MCF 10A (cell line): ENCODE results near the gene CPLANE2. TPM values are rescaled to one million over a fixed set of nuclear protein-coding genes. Genes with fewer than 3 reads are reported as not detected.

Experiments used
- BruUV-seq: library from RNA; stranded (reverse); fragments of 400-500 nt; replicated peaks from 2 replicates; lab custom pipeline; 2021; lab: Mats Ljungman, UMichigan
- CTCF ChIA-PET: fragments of 300-600 bp; sonication (Branson Sonifier 250); formaldehyde crosslinking; extraction: SDS; loops from one replicate; lab custom pipeline; 2021; ENCODE audit warnings: antibody characterized with exemption, inconsistent platforms; lab: Yijun Ruan, JAX
- POLR2A ChIA-PET: fragments of 300-600, 350-650 bp; sonication (Branson Sonifier 250); formaldehyde crosslinking; extraction: SDS; loops from one replicate; lab custom pipeline; 2020; ENCODE audit warnings: antibody characterized with exemption, inconsistent platforms; lab: Yijun Ruan, JAX
- DNase-seq: peaks from one replicate; pipeline ENCODE4 v3.0.0-alpha.2; 2018; ENCODE audit not compliant: unreplicated experiment
- H3K27ac Mint-ChIP-seq: one replicate; pipeline ENCODE4 v1.8.0; 2022; ENCODE audit warnings: mild to moderate bottlenecking, low read depth, mixed read lengths; ENCODE audit not compliant: unreplicated experiment
- H3K27me3 Mint-ChIP-seq: one replicate; pipeline ENCODE4 v1.8.0; 2022; ENCODE audit warnings: mixed read lengths; ENCODE audit not compliant: insufficient read depth, unreplicated experiment
- H3K36me3 Mint-ChIP-seq: one replicate; pipeline ENCODE4 v1.8.0; 2022; ENCODE audit warnings: mild to moderate bottlenecking, moderate library complexity, mixed read lengths; ENCODE audit not compliant: insufficient read depth, unreplicated experiment
- H3K4me1 Mint-ChIP-seq: one replicate; pipeline ENCODE4 v1.8.0; 2022; ENCODE audit warnings: mixed read lengths; ENCODE audit not compliant: insufficient read depth, unreplicated experiment
- H3K4me3 Mint-ChIP-seq: one replicate; pipeline ENCODE4 v1.8.0; 2022; ENCODE audit warnings: mild to moderate bottlenecking, moderate library complexity, mixed read lengths; ENCODE audit not compliant: unreplicated experiment
- H3K9me3 Mint-ChIP-seq: one replicate; pipeline ENCODE4 v1.8.0; 2022; ENCODE audit warnings: mixed read lengths; ENCODE audit not compliant: unreplicated experiment
- CTCF ChIP-seq: fragments of 200-600 bp; IDR thresholded peaks from one replicate; pipeline ENCODE4 v1.8.0; 2022; ENCODE audit warnings: antibody characterized with exemption, mild to moderate bottlenecking; ENCODE audit not compliant: unreplicated experiment
- intact Hi-C: fragments of 100-400 bp; cut with micrococcal nuclease; formaldehyde crosslinking; loops from 2 replicates; pipeline ENCODE4 v1.14.1; 2022
- total RNA-seq: library from RNA; stranded (reverse); gene quantifications from 2 replicates; pipeline ENCODE4 v1.2.3, GENCODE V29; 2022

The CPLANE2 gene
- total RNA-seq, 1 experiment from 2014 or later: 8.3 TPM

- H3K27me3 Mint-ChIP-seq: no peaks in the 10 kb centered on the region
- peak; percentile 11 for TF ChIP-seq CTCF
- intact Hi-C loops: no loop called here
- ChIA-PET CTCF (interaction anchor here (0.6 to 4.6 kb wide), 7 partner anchors 9 to 713 kb away, joined by 3 to 25 read pairs (median 9); no protein-coding TSS in a partner anchor), POLR2A (interaction anchor here (0.7 to 3.2 kb wide), 14 partner anchors 10 to 389 kb away, joined by 3 to 16 read pairs (median 4); partner anchors contain the start of genes EPHA2 and FBXO42)
- no peaks in the 10 kb centered on the region for H3K9me3 Mint-ChIP-seq
- DNase-seq: peak; percentile 66
- H3K4me3 Mint-ChIP-seq: peak overlapping the region; percentile 82
- H3K36me3 Mint-ChIP-seq: no peaks in the 10 kb centered on the region
- H3K27ac Mint-ChIP-seq: peak overlapping the region; percentile 87
- H3K4me1 Mint-ChIP-seq: peaks cover 11% of the 10 kb centered on the region
- BruUV-seq: no TSS peak
These were observed 956 bp downstream of the CPLANE2 start for GRCh38 chr1:16235944-16236510.

DNA sequence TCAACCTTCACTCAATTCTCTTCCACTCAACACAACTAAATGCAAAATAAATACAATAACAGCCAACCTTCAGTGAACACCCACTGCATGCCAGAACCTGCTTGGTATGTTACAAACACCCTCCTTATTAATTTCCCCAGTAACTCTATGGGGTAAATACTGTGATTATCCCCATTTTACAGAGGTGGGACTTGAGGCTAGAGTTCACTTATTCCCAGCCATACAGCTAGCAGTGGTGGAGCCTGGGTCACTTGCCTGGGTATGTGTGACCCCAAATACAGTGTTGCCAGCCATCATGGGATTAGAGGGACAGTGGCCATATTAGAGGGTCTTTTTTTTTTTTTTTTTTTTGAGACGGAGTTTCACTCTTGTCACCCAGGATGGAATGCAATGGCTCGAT, 1.6 kb downstream of the CPLANE2 start:
- DNase-seq: no peak
- H3K4me3 Mint-ChIP-seq: no peak overlapping the region
- ChIA-PET CTCF (interaction anchor here (0.5 to 4.6 kb wide), 7 partner anchors 9 to 713 kb away, joined by 3 to 25 read pairs (median 9); no protein-coding TSS in a partner anchor), POLR2A (interaction anchor here (0.8 to 3.2 kb wide), 11 partner anchors 9 to 158 kb away, joined by 3 to 16 read pairs (median 3); partner anchors contain the start of genes EPHA2 and FBXO42)
- intact Hi-C loops: no loop called here
- H3K36me3 Mint-ChIP-seq: peaks cover 6% of the 10 kb centered on the region
- H3K9me3 Mint-ChIP-seq: no peaks in the 10 kb centered on the region
- TF ChIP-seq CTCF: no peak
- H3K27ac Mint-ChIP-seq: no peak overlapping the region
- peaks cover 11% of the 10 kb centered on the region for H3K4me1 Mint-ChIP-seq
- no TSS peak for BruUV-seq
- no peaks in the 10 kb centered on the region for H3K27me3 Mint-ChIP-seq

DNA sequence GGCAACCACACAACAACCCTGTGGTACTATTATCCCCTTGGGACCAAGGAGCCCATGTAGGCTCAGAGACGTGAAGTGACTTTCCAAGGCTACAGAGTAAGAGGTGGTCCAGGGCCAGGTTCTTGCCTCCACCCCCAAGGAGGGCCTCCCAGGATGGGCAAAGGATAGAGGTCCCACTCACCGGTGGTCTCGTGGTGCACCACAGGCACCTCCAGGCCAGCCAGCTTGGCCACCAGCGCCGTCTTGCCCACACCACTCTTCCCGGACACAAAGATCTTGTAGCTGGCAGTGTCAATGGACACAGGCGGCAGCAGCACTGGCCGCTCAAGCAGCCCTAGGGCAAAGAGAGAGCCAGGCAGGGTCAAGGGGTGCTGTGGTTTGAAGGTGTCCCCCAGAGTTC, 3.6 kb downstream of the CPLANE2 start:
- POLR2A ChIA-PET: interaction anchor here (1.4 kb wide), 1 partner anchor 10 kb away, joined by 4 read pairs; no protein-coding TSS in a partner anchor
- H3K27me3 Mint-ChIP-seq: no peaks in the 10 kb centered on the region
- no TSS peak for BruUV-seq
- no peak overlapping the region for H3K4me3 Mint-ChIP-seq
- CTCF ChIA-PET: interaction anchor here (0.6 to 4.6 kb wide), 3 partner anchors 11 to 226 kb away, joined by 3 to 18 read pairs (median 5); no protein-coding TSS in a partner anchor
- DNase-seq: no peak
- peaks cover 6% of the 10 kb centered on the region for H3K36me3 Mint-ChIP-seq
- no peak overlapping the region for H3K27ac Mint-ChIP-seq
- intact Hi-C loops: no loop called here
- TF ChIP-seq CTCF: no peak
- no peaks in the 10 kb centered on the region for H3K9me3 Mint-ChIP-seq
- H3K4me1 Mint-ChIP-seq: peaks cover 11% of the 10 kb centered on the region

DNA sequence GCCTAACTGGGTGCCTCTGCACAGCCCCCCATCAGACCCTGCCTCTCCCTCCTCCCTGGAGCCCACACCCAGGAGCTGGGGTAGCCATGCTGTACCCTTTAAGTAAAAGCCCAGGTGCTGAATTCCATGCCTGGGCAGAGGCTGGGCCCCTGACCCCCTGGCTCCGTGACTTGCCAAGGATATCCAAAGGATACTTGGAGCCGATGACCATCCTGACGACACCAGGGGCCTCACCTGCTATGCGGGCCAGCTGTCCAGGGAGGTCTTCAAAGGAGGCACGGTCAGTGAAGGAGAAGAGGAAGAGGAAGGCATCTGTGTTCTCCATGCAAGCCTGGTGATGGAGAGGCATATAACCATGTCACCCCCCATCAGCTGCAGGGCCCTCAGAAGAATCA, 4.7 kb downstream of the CPLANE2 start:
- Mint-ChIP-seq H3K36me3 (peaks cover 6% of the 10 kb centered on the region), H3K4me1 (peaks cover 9% of the 10 kb centered on the region), H3K4me3 (no peak overlapping the region), H3K27ac (no peak overlapping the region), H3K27me3 (no peaks in the 10 kb centered on the region), H3K9me3 (no peaks in the 10 kb centered on the region)
- TF ChIP-seq CTCF: no peak
- DNase-seq: no peak
- CTCF ChIA-PET: interaction anchor here (1.4 kb wide), 1 partner anchor 154 kb away, joined by 5 read pairs; no protein-coding TSS in a partner anchor
- intact Hi-C loops: no loop called here
- POLR2A ChIA-PET: interaction anchor here (0.7 kb wide), 2 partner anchors 33 to 120 kb away, joined by 3 read pairs; no protein-coding TSS in a partner anchor
- no TSS peak for BruUV-seq
